ENCODE measurements around the gene EFNA4. TPM values are rescaled to one million over a fixed set of nuclear protein-coding genes. Genes with fewer than 3 reads are reported as not detected.
A peak's percentile ranks its signal among the peaks of the same experiment; 100 is the strongest.

The EFNA4 gene
- total and polyA plus RNA-seq, 9 of the 15 experiments (the other 6 are each of a cell fraction or from before 2014, with no cell fraction given) = 0.68 to 7.4 (median 6.1) TPM

DNA sequence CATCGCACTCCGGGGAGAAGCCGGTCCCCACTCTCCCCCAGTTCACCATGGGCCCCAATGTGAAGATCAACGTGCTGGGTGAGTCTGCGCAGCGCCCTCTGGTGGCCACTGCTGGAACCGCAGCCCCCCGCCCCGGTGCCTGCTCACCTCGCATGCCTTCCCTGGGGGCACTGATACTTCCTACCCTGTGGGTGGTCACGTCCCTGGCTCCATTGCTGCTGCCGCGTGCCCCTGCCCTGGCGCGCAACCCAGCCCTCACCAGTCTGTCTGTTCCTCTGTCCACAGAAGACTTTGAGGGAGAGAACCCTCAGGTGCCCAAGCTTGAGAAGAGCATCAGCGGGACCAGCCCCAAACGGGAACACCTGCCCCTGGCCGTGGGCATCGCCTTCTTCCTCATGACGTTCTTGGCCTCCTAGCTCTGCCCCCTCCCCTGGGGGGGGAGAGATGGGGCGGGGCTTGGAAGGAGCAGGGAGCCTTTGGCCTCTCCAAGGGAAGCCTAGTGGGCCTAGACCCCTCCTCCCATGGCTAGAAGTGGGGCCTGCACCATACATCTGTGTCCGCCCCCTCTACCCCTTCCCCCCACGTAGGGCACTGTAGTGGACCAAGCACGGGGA is 22.7 kb downstream of the EFNA4 start (continued):
- TF ChIP-seq GABPB2 (CRISPR knock-in tag; conservative IDR thresholded peaks at IDR 0.05) (no peak), NR4A1 (CRISPR knock-in tag; IDR thresholded peaks at IDR 0.05) (no peak), NR4A1 (tag; IDR thresholded peaks at IDR 0.05) (no peak), FOXP1 (CRISPR knock-in tag; IDR thresholded peaks at IDR 0.05) (no peak), MYC (IDR thresholded peaks at IDR 0.05; ENCODE audit: low read depth, low read length) (peak; percentile 46; the same call in 1 of the 2 replicates), MYC (CRISPR knock-in tag; IDR thresholded peaks at IDR 0.05; ENCODE audit: borderline replicate concordance, low read depth) (no peak), ESRRA (IDR thresholded peaks at IDR 0.05; ENCODE audit: borderline replicate concordance, low read depth) (no peak; the same call in 1 of the 2 replicates), RAD21 (CRISPR knock-in tag; conservative IDR thresholded peaks at IDR 0.05 in 1 of 2, IDR thresholded peaks at IDR 0.05 in 1 of 2) (peak in 1 of 2 experiments; percentile 30; a peak in 1 of 4 replicates), TAL1 (IDR thresholded peaks at IDR 0.05) (no peak), YY1 (IDR thresholded peaks at IDR 0.05; ENCODE audit: borderline replicate concordance in 1 of 3, control insufficient read depth in 1 of 3, extremely low read depth in 1 of 3, insufficient read depth in 3 of 3, insufficient read length in 1 of 3, insufficient replicate concordance in 2 of 3, low read depth in 1 of 3, low read length in 2 of 3) (peak in 1 of 3 experiments; percentile 36), NFATC3 (IDR thresholded peaks at IDR 0.05) (no peak), SIN3A (IDR thresholded peaks at IDR 0.05; ENCODE audit: borderline replicate concordance in 2 of 2, control insufficient read depth in 1 of 2, low read depth in 2 of 2, low read length in 2 of 2) (0 out of 4 replicates have a peak, but pooled peaks of 1 of the 2 experiments have one; percentile 10), SETDB1 (IDR thresholded peaks at IDR 0.05; ENCODE audit: low read length) (no peak)
- TF ChIP-seq, protein P1, sequence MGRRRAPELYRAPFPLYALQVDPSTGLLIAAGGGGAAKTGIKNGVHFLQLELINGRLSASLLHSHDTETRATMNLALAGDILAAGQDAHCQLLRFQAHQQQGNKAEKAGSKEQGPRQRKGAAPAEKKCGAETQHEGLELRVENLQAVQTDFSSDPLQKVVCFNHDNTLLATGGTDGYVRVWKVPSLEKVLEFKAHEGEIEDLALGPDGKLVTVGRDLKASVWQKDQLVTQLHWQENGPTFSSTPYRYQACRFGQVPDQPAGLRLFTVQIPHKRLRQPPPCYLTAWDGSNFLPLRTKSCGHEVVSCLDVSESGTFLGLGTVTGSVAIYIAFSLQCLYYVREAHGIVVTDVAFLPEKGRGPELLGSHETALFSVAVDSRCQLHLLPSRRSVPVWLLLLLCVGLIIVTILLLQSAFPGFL (CRISPR knock-in tag; IDR thresholded peaks at IDR 0.05) = 0 out of 2 replicates have a peak, but pooled peaks have one; percentile 30
- TF ChIP-seq, protein P2, sequence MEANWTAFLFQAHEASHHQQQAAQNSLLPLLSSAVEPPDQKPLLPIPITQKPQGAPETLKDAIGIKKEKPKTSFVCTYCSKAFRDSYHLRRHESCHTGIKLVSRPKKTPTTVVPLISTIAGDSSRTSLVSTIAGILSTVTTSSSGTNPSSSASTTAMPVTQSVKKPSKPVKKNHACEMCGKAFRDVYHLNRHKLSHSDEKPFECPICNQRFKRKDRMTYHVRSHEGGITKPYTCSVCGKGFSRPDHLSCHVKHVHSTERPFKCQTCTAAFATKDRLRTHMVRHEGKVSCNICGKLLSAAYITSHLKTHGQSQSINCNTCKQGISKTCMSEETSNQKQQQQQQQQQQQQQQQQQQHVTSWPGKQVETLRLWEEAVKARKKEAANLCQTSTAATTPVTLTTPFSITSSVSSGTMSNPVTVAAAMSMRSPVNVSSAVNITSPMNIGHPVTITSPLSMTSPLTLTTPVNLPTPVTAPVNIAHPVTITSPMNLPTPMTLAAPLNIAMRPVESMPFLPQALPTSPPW (CRISPR knock-in tag; IDR thresholded peaks at IDR 0.05) = peak; percentile 51
- TF ChIP-seq, protein P3, sequence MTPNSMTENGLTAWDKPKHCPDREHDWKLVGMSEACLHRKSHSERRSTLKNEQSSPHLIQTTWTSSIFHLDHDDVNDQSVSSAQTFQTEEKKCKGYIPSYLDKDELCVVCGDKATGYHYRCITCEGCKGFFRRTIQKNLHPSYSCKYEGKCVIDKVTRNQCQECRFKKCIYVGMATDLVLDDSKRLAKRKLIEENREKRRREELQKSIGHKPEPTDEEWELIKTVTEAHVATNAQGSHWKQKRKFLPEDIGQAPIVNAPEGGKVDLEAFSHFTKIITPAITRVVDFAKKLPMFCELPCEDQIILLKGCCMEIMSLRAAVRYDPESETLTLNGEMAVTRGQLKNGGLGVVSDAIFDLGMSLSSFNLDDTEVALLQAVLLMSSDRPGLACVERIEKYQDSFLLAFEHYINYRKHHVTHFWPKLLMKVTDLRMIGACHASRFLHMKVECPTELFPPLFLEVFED (CRISPR knock-in tag; conservative IDR thresholded peaks at IDR 0.05) = no peak
- TF ChIP-seq, protein P4, sequence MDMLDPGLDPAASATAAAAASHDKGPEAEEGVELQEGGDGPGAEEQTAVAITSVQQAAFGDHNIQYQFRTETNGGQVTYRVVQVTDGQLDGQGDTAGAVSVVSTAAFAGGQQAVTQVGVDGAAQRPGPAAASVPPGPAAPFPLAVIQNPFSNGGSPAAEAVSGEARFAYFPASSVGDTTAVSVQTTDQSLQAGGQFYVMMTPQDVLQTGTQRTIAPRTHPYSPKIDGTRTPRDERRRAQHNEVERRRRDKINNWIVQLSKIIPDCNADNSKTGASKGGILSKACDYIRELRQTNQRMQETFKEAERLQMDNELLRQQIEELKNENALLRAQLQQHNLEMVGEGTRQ (CRISPR knock-in tag; IDR thresholded peaks at IDR 0.05) = no peak
- TF ChIP-seq, protein P5, sequence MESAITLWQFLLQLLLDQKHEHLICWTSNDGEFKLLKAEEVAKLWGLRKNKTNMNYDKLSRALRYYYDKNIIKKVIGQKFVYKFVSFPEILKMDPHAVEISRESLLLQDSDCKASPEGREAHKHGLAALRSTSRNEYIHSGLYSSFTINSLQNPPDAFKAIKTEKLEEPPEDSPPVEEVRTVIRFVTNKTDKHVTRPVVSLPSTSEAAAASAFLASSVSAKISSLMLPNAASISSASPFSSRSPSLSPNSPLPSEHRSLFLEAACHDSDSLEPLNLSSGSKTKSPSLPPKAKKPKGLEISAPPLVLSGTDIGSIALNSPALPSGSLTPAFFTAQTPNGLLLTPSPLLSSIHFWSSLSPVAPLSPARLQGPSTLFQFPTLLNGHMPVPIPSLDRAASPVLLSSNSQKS (CRISPR knock-in tag; IDR thresholded peaks at IDR 0.05) = no peak
- TF ChIP-seq, protein P6, sequence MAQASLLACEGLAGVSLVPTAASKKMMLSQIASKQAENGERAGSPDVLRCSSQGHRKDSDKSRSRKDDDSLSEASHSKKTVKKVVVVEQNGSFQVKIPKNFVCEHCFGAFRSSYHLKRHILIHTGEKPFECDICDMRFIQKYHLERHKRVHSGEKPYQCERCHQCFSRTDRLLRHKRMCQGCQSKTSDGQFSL (CRISPR knock-in tag; IDR thresholded peaks at IDR 0.05) = peak; percentile 43; the same call in 1 of the 2 replicates
- TF ChIP-seq, protein P6 (tag; IDR thresholded peaks at IDR 0.05) = no peak

Measured in K562 (cell line).